Parathyroid adenoma (tissue), 2 donors: ENCODE data around the gene MREG.
A peak's percentile ranks its signal among the peaks of the same experiment; 100 is the strongest.

Experiments
- H2AFZ ChIP-seq: fragments of 300-600 bp; sonication (generic); one replicate; pipeline ENCODE4 v1.7.0; 2017; ENCODE audit warnings: antibody characterized with exemption, mild to moderate bottlenecking
- H3K27ac ChIP-seq: fragments of 300-600 bp; sonication (generic); one replicate; pipeline ENCODE4 v1.7.0; 2017
- H3K27me3 ChIP-seq: fragments of 300-600 bp; sonication (generic); one replicate; pipeline ENCODE4 v1.7.0; 2017; ENCODE audit warnings: low read length; ENCODE audit not compliant: control insufficient read depth, insufficient read depth
- H3K36me3 ChIP-seq: fragments of 300-600 bp; sonication (generic); one replicate; pipeline ENCODE4 v1.7.0; 2017; ENCODE audit warnings: low read length; ENCODE audit not compliant: control insufficient read depth, insufficient read depth
- H3K4me1 ChIP-seq: fragments of 300-600 bp; sonication (generic); one replicate; pipeline ENCODE4 v1.7.0; 2017; ENCODE audit warnings: control low read depth
- H3K4me2 ChIP-seq: fragments of 300-600 bp; sonication (generic); one replicate; pipeline ENCODE4 v1.7.0; 2017; ENCODE audit warnings: low read length
- H3K4me3 ChIP-seq: fragments of 300-600 bp; sonication (generic); one replicate; pipeline ENCODE4 v1.7.0; 2017; ENCODE audit warnings: low read depth, low read length
- H3K79me2 ChIP-seq: fragments of 300-600 bp; sonication (generic); one replicate; pipeline ENCODE4 v1.7.0; 2017; ENCODE audit warnings: control low read depth
- H3K9ac ChIP-seq: fragments of 300-600 bp; sonication (generic); one replicate; pipeline ENCODE4 v1.7.0; 2017; ENCODE audit warnings: mild to moderate bottlenecking
- H3K9me3 ChIP-seq: fragments of 300-600 bp; sonication (generic); one replicate; pipeline ENCODE4 v1.7.0; 2017; ENCODE audit warnings: low read length; ENCODE audit not compliant: control insufficient read depth
- CTCF ChIP-seq: fragments of 300-600 bp; sonication (generic); IDR thresholded peaks from one replicate; pipeline ENCODE4 v1.7.0; 2017; ENCODE audit warnings: antibody characterized with exemption, mild to moderate bottlenecking
- donor health status: primary hyperparathyroidism.

MREG gene

DNA sequence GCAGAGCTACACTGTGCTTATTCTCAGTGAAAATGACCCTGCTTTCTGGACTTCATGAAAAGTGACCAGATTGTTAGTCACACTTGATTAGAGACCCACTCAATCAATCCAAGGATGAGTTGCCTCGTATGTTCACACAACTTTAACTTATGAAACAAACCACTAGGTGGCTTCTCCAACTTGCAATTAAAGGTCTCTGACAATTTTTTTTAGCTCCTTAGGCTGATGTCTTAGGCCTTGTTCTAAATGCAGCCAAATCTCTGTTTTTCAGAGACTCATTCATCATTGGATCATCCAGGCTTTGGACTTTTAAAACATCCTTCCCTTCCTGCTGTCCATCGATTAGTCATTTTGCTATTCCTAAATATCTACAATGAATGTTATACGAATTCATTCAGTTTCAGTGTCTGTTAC is 63.4 kb downstream of the MREG start:
- TF ChIP-seq CTCF: peak; percentile 47
- H3K36me3 ChIP-seq: no peaks in the 10 kb centered on the region
- H3K9ac ChIP-seq: no peak overlapping the region
- no peak overlapping the region for H2AFZ ChIP-seq
- H3K4me2 ChIP-seq: no peak overlapping the region
- H3K79me2 ChIP-seq: no peaks in the 10 kb centered on the region
- H3K4me1 ChIP-seq: peaks cover 8% of the 10 kb centered on the region
- no peak overlapping the region for H3K4me3 ChIP-seq
- H3K27ac ChIP-seq: no peak overlapping the region
- H3K27me3 ChIP-seq: no peaks in the 10 kb centered on the region
- no peaks in the 10 kb centered on the region for H3K9me3 ChIP-seq

GRCh38 chr2:215948051-215948450 is 65.3 kb downstream of the MREG start:
- no peak overlapping the region for H3K9ac ChIP-seq
- H3K4me2 ChIP-seq: no peak overlapping the region
- H2AFZ ChIP-seq: no peak overlapping the region
- no peak overlapping the region for H3K4me3 ChIP-seq
- H3K4me1 ChIP-seq: peaks cover 12% of the 10 kb centered on the region
- no peaks in the 10 kb centered on the region for H3K79me2 ChIP-seq
- no peak for TF ChIP-seq CTCF
- no peak overlapping the region for H3K27ac ChIP-seq
- H3K36me3 ChIP-seq: no peaks in the 10 kb centered on the region
- no peaks in the 10 kb centered on the region for H3K27me3 ChIP-seq
- no peaks in the 10 kb centered on the region for H3K9me3 ChIP-seq

DNA sequence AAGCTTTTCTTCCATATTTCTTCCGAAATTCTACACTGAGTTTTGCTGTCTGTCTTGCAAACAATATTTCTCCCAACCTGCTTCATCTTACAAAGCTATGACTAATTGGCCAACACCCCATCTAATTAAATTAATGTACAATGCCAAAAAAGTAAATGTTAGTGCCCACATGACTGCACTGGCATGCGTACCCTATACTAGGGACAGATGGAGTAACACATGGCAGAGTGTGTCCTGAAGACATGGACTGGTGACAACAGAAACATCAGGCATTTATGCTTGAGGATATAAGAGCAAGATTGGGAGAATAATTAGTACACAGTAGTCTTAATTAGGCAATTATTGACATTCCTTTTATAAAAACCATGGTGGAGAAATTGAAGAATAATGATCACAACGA is 66.8 kb downstream of the MREG start:
- H3K79me2 ChIP-seq: no peaks in the 10 kb centered on the region
- peaks cover 6% of the 10 kb centered on the region for H3K4me1 ChIP-seq
- no peaks in the 10 kb centered on the region for H3K27me3 ChIP-seq
- H3K4me3 ChIP-seq: no peak overlapping the region
- no peak overlapping the region for H3K9ac ChIP-seq
- H3K4me2 ChIP-seq: no peak overlapping the region
- no peak for TF ChIP-seq CTCF
- H3K27ac ChIP-seq: no peak overlapping the region
- no peaks in the 10 kb centered on the region for H3K36me3 ChIP-seq
- H3K9me3 ChIP-seq: no peaks in the 10 kb centered on the region
- no peak overlapping the region for H2AFZ ChIP-seq

- no peak overlapping the region for H3K4me2 ChIP-seq
- peaks cover 3% of the 10 kb centered on the region for H3K4me1 ChIP-seq
- H3K4me3 ChIP-seq: no peak overlapping the region
- TF ChIP-seq CTCF: no peak
- no peaks in the 10 kb centered on the region for H3K79me2 ChIP-seq
- H3K9ac ChIP-seq: no peak overlapping the region
- H3K9me3 ChIP-seq: no peaks in the 10 kb centered on the region
- H3K36me3 ChIP-seq: no peaks in the 10 kb centered on the region
- no peak overlapping the region for H3K27ac ChIP-seq
- H3K27me3 ChIP-seq: no peaks in the 10 kb centered on the region
- H2AFZ ChIP-seq: no peak overlapping the region
Measured at GRCh38 chr2:215942194-215942593, 71.2 kb downstream of the MREG start.

DNA sequence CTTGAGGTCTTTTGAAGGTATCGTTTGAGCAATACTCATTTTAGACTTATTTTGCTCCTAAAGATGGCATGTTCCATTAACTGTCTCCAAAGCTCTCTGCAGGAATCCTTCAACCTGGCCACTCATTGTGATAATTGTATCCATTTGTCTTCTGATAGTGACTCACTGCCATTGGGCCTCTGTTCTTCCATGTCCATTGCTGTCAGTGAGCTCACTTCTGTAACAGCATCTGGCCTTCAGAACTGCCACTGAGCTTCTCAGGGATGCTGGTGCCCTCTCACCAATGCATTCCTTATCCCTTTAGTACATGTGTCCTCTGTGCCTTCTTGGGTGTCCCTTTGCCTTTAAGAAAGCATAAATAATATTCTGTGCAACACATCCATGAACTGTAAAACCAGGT is 71.6 kb downstream of the MREG start:
- no peak for TF ChIP-seq CTCF
- no peak overlapping the region for H2AFZ ChIP-seq
- peaks cover 3% of the 10 kb centered on the region for H3K4me1 ChIP-seq

More for the DNA sequence above, 71.6 kb downstream of the MREG start:
- Histone ChIP-seq H3K27ac (no peak overlapping the region), H3K9me3 (no peaks in the 10 kb centered on the region), H3K4me2 (no peak overlapping the region), H3K27me3 (no peaks in the 10 kb centered on the region), H3K36me3 (no peaks in the 10 kb centered on the region), H3K9ac (no peak overlapping the region), H3K79me2 (no peaks in the 10 kb centered on the region), H3K4me3 (no peak overlapping the region)
